ENCODE results near the gene KRTAP10-1. TPM values are rescaled to one million over a fixed set of nuclear protein-coding genes. Genes with fewer than 3 reads are reported as not detected.

The KRTAP10-1 gene
- total RNA-seq, 1 experiment from 2014 or later = not detected

GRCh38 chr21:44516828-44517174 lies 23.2 kb downstream of the KRTAP10-1 start:
- POLR2A ChIA-PET = no interaction called here
- Mint-ChIP-seq H3K27me3 (ENCODE audit: low read depth) (no peaks in the 10 kb centered on the region; the same call in 1 of the 2 replicates), H3K4me3 (no peak overlapping the region), H3K36me3 (no peaks in the 10 kb centered on the region), H3K9me3 (peaks cover 10% of the 10 kb centered on the region), H3K4me1 (0 out of 2 replicates have a peak, but pooled peaks cover 5% of the 10 kb centered on the region), H3K27ac (no peak overlapping the region; the same call in 1 of the 2 replicates)
- DNase-seq (ENCODE audit: low spot score) = no peak
- ATAC-seq = no peak
- TF ChIP-seq, protein P1, sequence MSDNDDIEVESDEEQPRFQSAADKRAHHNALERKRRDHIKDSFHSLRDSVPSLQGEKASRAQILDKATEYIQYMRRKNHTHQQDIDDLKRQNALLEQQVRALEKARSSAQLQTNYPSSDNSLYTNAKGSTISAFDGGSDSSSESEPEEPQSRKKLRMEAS (CRISPR knock-in tag; IDR thresholded peaks at IDR 0.05) = no peak
- TF ChIP-seq ZNF423 (CRISPR knock-in tag; IDR thresholded peaks at IDR 0.05) = no peak
- no peak for TF ChIP-seq SMAD3 (CRISPR knock-in tag; IDR thresholded peaks at IDR 0.05; ENCODE audit: borderline replicate concordance)
- no peak for TF ChIP-seq ZNF416 (CRISPR knock-in tag; IDR thresholded peaks at IDR 0.05)
- TF ChIP-seq CDX4 (CRISPR knock-in tag; IDR thresholded peaks at IDR 0.05; ENCODE audit: borderline replicate concordance) = no peak
- no peak for TF ChIP-seq ELF4 (CRISPR knock-in tag; IDR thresholded peaks at IDR 0.05; ENCODE audit: low read depth)
- no peak for TF ChIP-seq FOXP4 (CRISPR knock-in tag; IDR thresholded peaks at IDR 0.05)
- TF ChIP-seq CTCF (IDR thresholded peaks at IDR 0.05) = no peak
- no peak for TF ChIP-seq CREM (CRISPR knock-in tag; IDR thresholded peaks at IDR 0.05)
- TF ChIP-seq, protein P2, sequence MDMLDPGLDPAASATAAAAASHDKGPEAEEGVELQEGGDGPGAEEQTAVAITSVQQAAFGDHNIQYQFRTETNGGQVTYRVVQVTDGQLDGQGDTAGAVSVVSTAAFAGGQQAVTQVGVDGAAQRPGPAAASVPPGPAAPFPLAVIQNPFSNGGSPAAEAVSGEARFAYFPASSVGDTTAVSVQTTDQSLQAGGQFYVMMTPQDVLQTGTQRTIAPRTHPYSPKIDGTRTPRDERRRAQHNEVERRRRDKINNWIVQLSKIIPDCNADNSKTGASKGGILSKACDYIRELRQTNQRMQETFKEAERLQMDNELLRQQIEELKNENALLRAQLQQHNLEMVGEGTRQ (CRISPR knock-in tag; IDR thresholded peaks at IDR 0.05) = no peak
- no peak for TF ChIP-seq NR1H2 (CRISPR knock-in tag; IDR thresholded peaks at IDR 0.05)
- TF ChIP-seq FOXP1 (CRISPR knock-in tag; IDR thresholded peaks at IDR 0.05; ENCODE audit: borderline replicate concordance) = no peak
- TF ChIP-seq, protein P3, sequence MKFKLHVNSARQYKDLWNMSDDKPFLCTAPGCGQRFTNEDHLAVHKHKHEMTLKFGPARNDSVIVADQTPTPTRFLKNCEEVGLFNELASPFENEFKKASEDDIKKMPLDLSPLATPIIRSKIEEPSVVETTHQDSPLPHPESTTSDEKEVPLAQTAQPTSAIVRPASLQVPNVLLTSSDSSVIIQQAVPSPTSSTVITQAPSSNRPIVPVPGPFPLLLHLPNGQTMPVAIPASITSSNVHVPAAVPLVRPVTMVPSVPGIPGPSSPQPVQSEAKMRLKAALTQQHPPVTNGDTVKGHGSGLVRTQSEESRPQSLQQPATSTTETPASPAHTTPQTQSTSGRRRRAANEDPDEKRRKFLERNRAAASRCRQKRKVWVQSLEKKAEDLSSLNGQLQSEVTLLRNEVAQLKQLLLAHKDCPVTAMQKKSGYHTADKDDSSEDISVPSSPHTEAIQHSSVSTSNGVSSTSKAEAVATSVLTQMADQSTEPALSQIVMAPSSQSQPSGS (CRISPR knock-in tag; IDR thresholded peaks at IDR 0.05; ENCODE audit: borderline replicate concordance, low read depth) = no peak
- TF ChIP-seq E2F5 (CRISPR knock-in tag; IDR thresholded peaks at IDR 0.05) = no peak
- no peak for TF ChIP-seq PRRX2 (CRISPR knock-in tag; IDR thresholded peaks at IDR 0.05)
- TF ChIP-seq, protein P4, sequence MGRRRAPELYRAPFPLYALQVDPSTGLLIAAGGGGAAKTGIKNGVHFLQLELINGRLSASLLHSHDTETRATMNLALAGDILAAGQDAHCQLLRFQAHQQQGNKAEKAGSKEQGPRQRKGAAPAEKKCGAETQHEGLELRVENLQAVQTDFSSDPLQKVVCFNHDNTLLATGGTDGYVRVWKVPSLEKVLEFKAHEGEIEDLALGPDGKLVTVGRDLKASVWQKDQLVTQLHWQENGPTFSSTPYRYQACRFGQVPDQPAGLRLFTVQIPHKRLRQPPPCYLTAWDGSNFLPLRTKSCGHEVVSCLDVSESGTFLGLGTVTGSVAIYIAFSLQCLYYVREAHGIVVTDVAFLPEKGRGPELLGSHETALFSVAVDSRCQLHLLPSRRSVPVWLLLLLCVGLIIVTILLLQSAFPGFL (CRISPR knock-in tag; IDR thresholded peaks at IDR 0.05; ENCODE audit: borderline replicate concordance) = no peak
- CTCF ChIA-PET = interaction anchor here (0.9 to 2.1 kb wide), 3 partner anchors 29 to 277 kb away, joined by 5 to 7 read pairs (median 5); no protein-coding TSS in a partner anchor

Data from WTC11 (cell line).